Neural progenitor cell (in vitro differentiated cells): ENCODE measurements around the gene PRPF31.

Experiments
- EZH2 ChIP-seq: fragments of 200-600 bp; sonication (generic); IDR thresholded peaks from 2 replicates; pipeline ENCODE4 v1.6.1; 2017; ENCODE audit warnings: antibody characterized with exemption, mild to moderate bottlenecking, moderate library complexity
- EZH2phosphoT487 ChIP-seq: fragments of 200-600 bp; sonication (generic); IDR thresholded peaks from 2 replicates; pipeline ENCODE4 v1.6.1; 2017; ENCODE audit warnings: antibody characterized with exemption
- TF ChIP-seq, protein P1 (sequence below): fragments of 200-600 bp; sonication (generic); IDR thresholded peaks from 2 replicates; pipeline ENCODE4 v1.5.1; 2017; ENCODE audit warnings: antibody characterized with exemption, mild to moderate bottlenecking

DNA sequence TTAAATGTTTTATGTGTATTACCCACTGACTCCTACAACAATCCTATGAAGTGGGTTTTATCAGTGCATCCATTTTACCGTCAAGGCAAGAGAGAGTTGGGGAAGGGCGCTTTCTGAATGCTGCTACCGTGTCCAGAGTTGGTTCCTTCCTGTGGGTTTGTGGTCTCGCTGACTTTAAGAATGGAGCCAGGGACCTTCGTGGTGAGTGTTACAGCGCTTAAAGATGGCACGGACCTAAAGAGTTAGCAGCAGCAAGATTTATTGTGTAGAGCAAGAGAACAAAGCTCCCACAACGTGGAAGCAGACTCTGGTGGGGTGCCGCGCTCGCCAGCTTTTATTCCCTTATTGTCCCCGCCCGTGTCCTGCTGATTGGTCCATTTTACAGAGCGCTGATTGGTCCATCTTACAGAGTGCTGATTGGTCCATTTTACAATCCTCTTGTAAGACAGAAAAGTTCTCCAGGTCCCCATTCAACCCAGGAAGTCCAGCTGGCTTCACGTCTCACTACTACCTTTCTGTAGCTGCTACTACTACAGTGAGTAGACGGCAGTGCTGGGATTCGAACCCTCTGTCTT is 21.0 kb upstream of the PRPF31 start:
- TF ChIP-seq EZH2phosphoT487 (no peak), EZH2 (no peak)
- TF ChIP-seq, protein P1, sequence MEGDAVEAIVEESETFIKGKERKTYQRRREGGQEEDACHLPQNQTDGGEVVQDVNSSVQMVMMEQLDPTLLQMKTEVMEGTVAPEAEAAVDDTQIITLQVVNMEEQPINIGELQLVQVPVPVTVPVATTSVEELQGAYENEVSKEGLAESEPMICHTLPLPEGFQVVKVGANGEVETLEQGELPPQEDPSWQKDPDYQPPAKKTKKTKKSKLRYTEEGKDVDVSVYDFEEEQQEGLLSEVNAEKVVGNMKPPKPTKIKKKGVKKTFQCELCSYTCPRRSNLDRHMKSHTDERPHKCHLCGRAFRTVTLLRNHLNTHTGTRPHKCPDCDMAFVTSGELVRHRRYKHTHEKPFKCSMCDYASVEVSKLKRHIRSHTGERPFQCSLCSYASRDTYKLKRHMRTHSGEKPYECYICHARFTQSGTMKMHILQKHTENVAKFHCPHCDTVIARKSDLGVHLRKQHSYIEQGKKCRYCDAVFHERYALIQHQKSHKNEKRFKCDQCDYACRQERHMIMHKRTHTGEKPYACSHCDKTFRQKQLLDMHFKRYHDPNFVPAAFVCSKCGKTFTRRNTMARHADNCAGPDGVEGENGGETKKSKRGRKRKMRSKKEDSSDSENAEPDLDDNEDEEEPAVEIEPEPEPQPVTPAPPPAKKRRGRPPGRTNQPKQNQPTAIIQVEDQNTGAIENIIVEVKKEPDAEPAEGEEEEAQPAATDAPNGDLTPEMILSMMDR, result no peak
